GM20000 (cell line): Measurements from ENCODE around the gene EIF3L.

Experiments
- DNase-seq: peaks from one replicate; pipeline ENCODE4 v3.0.0; 2012; ENCODE audit warnings: low spot score
- CTCF ChIP-seq: IDR thresholded peaks from 2 replicates; pipeline ENCODE4 v1.5.1; 2012; ENCODE audit warnings: mild to moderate bottlenecking, control low read depth; ENCODE audit errors: extremely low read depth, missing control alignments

Gene EIF3L

GRCh38 chr22:37926358-37926757 is 77.1 kb downstream of the EIF3L start:
- no peak for TF ChIP-seq CTCF
- DNase-seq, result no peak

- TF ChIP-seq CTCF, result no peak
- DNase-seq, result no peak
Observed at GRCh38 chr22:37926771-37927636, 77.8 kb downstream of the EIF3L start.

- TF ChIP-seq CTCF, result no peak
Observed at GRCh38 chr22:37927637-37927936, 78.4 kb downstream of the EIF3L start.

GRCh38 chr22:37929390-37929789 is 80.2 kb downstream of the EIF3L start:
- TF ChIP-seq CTCF, result no peak
- DNase-seq, result no peak

More at GRCh38 chr22:37927637-37927936, 78.4 kb downstream of the EIF3L start:
- DNase-seq, result no peak

- DNase-seq, result peak; percentile 67
Observed at GRCh38 chr22:37930270-37930951, 81.2 kb downstream of the EIF3L start.

GRCh38 chr22:37930952-37931440 is 81.8 kb downstream of the EIF3L start:
- no peak for TF ChIP-seq CTCF
- DNase-seq, result no peak

More at GRCh38 chr22:37930270-37930951, 81.2 kb downstream of the EIF3L start:
- peak; percentile 15 for TF ChIP-seq CTCF

DNA sequence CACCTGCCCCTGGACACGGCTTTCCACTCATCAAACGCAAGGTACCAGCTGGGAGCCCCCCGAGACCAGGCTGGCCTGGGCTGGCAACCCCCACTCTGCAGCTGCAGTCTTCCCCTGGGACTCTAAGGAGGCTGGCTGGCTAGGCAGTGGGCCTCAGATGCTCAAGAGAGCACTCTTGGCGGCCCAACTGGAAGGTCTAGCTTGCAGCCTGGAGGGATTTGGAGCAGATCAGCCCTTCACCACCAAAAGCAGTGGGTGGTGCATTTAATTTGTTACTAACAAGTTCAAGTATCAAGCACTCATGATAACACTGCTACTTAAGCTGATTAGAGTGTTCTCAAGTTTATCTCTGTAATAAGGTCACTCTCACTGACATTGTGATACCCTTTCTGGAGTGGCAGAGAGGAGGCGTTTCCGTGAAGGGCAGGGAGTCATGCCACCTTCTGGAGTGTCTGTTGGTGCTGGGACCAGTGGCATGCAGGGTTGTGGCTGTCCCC is 82.7 kb downstream of the EIF3L start:
- no peak for TF ChIP-seq CTCF
- no peak for DNase-seq
